ENCODE measurements around the gene CMTM1.

DNA sequence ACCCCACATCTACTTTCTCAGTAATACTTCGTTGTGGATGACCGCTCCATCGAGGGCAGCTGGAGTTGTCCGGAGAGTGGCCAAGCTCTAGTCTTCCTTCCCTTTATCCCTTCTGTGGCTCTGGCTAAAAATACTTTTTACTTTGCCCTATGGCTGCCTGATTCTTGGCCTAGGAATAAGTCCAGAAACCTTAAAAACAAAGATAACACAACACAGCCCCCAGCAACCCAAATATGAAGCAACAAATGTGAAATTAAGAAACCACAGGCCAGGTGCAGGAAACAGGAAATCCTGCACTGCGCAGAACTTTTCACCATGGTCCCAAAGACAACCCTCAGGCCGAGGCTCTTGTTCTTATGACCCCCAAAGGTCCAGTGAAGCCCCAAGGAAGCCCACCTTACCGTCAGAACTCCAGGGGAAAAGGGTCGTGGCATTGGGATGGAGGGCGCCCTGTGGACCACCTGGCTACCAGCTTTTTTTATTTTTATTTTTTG, 42.3 kb upstream of the CMTM1 start:
- TF ChIP-seq, protein P1, sequence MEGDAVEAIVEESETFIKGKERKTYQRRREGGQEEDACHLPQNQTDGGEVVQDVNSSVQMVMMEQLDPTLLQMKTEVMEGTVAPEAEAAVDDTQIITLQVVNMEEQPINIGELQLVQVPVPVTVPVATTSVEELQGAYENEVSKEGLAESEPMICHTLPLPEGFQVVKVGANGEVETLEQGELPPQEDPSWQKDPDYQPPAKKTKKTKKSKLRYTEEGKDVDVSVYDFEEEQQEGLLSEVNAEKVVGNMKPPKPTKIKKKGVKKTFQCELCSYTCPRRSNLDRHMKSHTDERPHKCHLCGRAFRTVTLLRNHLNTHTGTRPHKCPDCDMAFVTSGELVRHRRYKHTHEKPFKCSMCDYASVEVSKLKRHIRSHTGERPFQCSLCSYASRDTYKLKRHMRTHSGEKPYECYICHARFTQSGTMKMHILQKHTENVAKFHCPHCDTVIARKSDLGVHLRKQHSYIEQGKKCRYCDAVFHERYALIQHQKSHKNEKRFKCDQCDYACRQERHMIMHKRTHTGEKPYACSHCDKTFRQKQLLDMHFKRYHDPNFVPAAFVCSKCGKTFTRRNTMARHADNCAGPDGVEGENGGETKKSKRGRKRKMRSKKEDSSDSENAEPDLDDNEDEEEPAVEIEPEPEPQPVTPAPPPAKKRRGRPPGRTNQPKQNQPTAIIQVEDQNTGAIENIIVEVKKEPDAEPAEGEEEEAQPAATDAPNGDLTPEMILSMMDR (conservative IDR thresholded peaks at IDR 0.05), result no peak
- no peak for TF ChIP-seq EZH2 (IDR thresholded peaks at IDR 0.05; ENCODE audit: low read depth)
